HepG2 (cell line): ENCODE results near the gene PHYH. TPM values are rescaled to one million over a fixed set of nuclear protein-coding genes. Genes with fewer than 3 reads are reported as not detected.

Source experiments
- DPF2 ChIP-seq: sonication (generic); formaldehyde crosslinking; IDR thresholded peaks from 2 replicates; pipeline ENCODE4 v1.4.0; 2020; ENCODE audit warnings: mild to moderate bottlenecking, low read depth, missing genetic modification reagents, borderline replicate concordance
- HDAC2 ChIP-seq: sonication (generic); formaldehyde crosslinking; IDR thresholded peaks from 2 replicates; pipeline ENCODE4 v1.4.0; 2020; ENCODE audit warnings: missing genetic modification reagents
- HNRNPLL ChIP-seq: fragments of 200-400 bp; formaldehyde crosslinking; IDR thresholded peaks from 2 replicates; pipeline ENCODE4 v1.6.1; 2017; ENCODE audit warnings: mild to moderate bottlenecking, low read depth, low read length; ENCODE audit not compliant: poor library complexity, severe bottlenecking
- MED13 ChIP-seq: sonication (generic); formaldehyde crosslinking; IDR thresholded peaks from 2 replicates; pipeline ENCODE4 v1.5.0; 2020; ENCODE audit warnings: missing genetic modification reagents
- MTA1 ChIP-seq: sonication (generic); formaldehyde crosslinking; IDR thresholded peaks from 2 replicates; pipeline ENCODE4 v1.4.0; 2020; ENCODE audit warnings: missing genetic modification reagents, mild to moderate bottlenecking, borderline replicate concordance
- SSRP1 ChIP-seq: IDR thresholded peaks from 2 replicates; pipeline ENCODE4 v1.6.1; 2016; ENCODE audit warnings: control low read depth
- ZNF230 ChIP-seq: sonication (generic); formaldehyde crosslinking; IDR thresholded peaks from 2 replicates; pipeline ENCODE4 v1.4.0; 2020; ENCODE audit warnings: mild to moderate bottlenecking, missing genetic modification reagents
- ZNF24 ChIP-seq: fragments of 450-650 bp; IDR thresholded peaks from 2 replicates; pipeline ENCODE4 v1.6.1; 2017; ENCODE audit warnings: antibody characterized with exemption, mild to moderate bottlenecking
- ZNF251 ChIP-seq: sonication (generic); formaldehyde crosslinking; IDR thresholded peaks from 2 replicates; pipeline ENCODE4 v1.9.0; 2021; ENCODE audit warnings: mild to moderate bottlenecking, missing genetic modification reagents
- ZNF318 ChIP-seq: sonication (generic); formaldehyde crosslinking; IDR thresholded peaks from 2 replicates; pipeline ENCODE4 v1.4.0; 2020; ENCODE audit warnings: mild to moderate bottlenecking, missing genetic modification reagents
- ZNF333 ChIP-seq: sonication (generic); formaldehyde crosslinking; IDR thresholded peaks from 2 replicates; pipeline ENCODE4 v1.4.0; 2020; ENCODE audit warnings: mild to moderate bottlenecking, missing genetic modification reagents, borderline replicate concordance
- ZNF350 ChIP-seq: sonication (generic); formaldehyde crosslinking; IDR thresholded peaks from 2 replicates; pipeline ENCODE4 v1.4.0; 2020; ENCODE audit warnings: mild to moderate bottlenecking, low read depth, missing genetic modification reagents, borderline replicate concordance
- ZNF576 ChIP-seq: sonication (generic); formaldehyde crosslinking; IDR thresholded peaks from 2 replicates; pipeline ENCODE4 v1.4.0; 2020; ENCODE audit warnings: mild to moderate bottlenecking, missing genetic modification reagents
- ZNF816 ChIP-seq: sonication (generic); formaldehyde crosslinking; IDR thresholded peaks from 2 replicates; pipeline ENCODE4 v1.8.0; 2022; ENCODE audit warnings: missing genetic modification reagents, mild to moderate bottlenecking, borderline replicate concordance
- polyA plus RNA-seq, 8 experiments: library from polyadenylated mRNA; depleted of rRNA in 3 of 8; stranded (reverse) in 7 of 8; unstranded in 1 of 8; fragments of >200 nt; fragmentation: Illumina TruSeq in 4 of 8; extraction: Trizol in 4 of 8; gene quantifications; 2 replicates each; pipeline versions ENCODE4 v1.2.1 to v1.2.3, GENCODE V29; 2011 to 2016; ENCODE audit warnings: low read depth in 4 of 8, missing spikeins in 1 of 8, mixed read lengths in 1 of 8; ENCODE audit not compliant: insufficient read depth in 1 of 8
- total RNA-seq, 5 experiments: library from RNA; depleted of rRNA; stranded (reverse); fragments of >200 nt; fragmentation: Illumina TruSeq; extraction: Trizol; gene quantifications; 2 replicates each; pipeline ENCODE4 v1.2.3, GENCODE V29; 2016; ENCODE audit warnings: low read depth in 1 of 5
- TF ChIP-seq, protein P1 (sequence below): sonication (generic); formaldehyde crosslinking; IDR thresholded peaks from 2 replicates; pipeline ENCODE4 v1.5.1; 2020; ENCODE audit warnings: mild to moderate bottlenecking, missing genetic modification reagents, borderline replicate concordance

PHYH gene
- total and polyA plus RNA-seq, 2 of the 13 experiments (the other 11 are each of a cell fraction or from before 2014, with no cell fraction given): 27.2 to 34.5 TPM

DNA sequence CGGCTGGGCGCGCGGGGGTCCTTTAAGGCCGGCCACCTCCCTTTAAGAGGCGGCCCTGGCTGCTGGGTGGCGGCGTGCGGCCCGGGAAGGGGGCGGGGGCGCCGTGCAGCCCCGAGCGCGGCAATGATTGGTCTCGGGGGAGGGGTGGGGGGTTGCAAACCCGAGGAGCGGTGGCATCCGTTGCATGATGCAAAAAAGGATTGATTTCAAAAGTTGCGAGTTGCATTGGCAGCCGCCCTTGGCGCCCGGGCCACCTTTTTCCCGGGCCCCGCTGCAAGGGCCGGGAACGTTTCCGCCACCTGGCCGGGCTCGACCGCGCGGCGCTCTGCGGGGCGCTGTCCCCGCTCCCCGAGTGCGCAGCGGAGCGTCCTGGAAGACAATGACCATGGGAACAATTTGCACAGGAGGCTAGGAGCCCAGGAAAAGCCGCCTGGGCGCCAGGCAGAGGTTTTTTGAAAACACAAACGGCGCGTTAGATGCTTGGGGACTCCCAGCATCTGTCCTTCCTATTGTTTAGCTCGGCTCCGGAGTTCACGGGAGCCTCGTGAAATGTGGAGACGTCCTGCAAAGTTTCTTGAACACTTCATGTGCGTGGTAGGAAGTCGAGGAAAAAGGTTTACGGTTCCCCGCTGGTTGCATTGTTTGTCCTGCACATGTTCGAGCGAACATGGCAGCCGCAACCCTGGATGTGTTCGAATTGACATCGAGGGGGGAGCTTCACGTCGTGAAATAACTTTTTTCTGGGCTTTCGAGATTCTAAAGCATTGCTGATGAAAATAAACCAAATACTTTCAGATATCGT lies 48.6 kb upstream of the PHYH start, which contains the start of gene SEPHS1 (continued):
- TF ChIP-seq, protein P1, sequence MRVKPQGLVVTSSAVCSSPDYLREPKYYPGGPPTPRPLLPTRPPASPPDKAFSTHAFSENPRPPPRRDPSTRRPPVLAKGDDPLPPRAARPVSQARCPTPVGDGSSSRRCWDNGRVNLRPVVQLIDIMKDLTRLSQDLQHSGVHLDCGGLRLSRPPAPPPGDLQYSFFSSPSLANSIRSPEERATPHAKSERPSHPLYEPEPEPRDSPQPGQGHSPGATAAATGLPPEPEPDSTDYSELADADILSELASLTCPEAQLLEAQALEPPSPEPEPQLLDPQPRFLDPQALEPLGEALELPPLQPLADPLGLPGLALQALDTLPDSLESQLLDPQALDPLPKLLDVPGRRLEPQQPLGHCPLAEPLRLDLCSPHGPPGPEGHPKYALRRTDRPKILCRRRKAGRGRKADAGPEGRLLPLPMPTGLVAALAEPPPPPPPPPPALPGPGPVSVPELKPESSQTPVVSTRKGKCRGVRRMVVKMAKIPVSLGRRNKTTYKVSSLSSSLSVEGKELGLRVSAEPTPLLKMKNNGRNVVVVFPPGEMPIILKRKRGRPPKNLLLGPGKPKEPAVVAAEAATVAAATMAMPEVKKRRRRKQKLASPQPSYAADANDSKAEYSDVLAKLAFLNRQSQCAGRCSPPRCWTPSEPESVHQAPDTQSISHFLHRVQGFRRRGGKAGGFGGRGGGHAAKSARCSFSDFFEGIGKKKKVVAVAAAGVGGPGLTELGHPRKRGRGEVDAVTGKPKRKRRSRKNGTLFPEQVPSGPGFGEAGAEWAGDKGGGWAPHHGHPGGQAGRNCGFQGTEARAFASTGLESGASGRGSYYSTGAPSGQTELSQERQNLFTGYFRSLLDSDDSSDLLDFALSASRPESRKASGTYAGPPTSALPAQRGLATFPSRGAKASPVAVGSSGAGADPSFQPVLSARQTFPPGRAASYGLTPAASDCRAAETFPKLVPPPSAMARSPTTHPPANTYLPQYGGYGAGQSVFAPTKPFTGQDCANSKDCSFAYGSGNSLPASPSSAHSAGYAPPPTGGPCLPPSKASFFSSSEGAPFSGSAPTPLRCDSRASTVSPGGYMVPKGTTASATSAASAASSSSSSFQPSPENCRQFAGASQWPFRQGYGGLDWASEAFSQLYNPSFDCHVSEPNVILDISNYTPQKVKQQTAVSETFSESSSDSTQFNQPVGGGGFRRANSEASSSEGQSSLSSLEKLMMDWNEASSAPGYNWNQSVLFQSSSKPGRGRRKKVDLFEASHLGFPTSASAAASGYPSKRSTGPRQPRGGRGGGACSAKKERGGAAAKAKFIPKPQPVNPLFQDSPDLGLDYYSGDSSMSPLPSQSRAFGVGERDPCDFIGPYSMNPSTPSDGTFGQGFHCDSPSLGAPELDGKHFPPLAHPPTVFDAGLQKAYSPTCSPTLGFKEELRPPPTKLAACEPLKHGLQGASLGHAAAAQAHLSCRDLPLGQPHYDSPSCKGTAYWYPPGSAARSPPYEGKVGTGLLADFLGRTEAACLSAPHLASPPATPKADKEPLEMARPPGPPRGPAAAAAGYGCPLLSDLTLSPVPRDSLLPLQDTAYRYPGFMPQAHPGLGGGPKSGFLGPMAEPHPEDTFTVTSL (CRISPR knock-in tag): no peak
- TF ChIP-seq SSRP1 (no peak), ZNF816 (no peak), ZNF576 (no peak), ZNF350 (0 out of 2 replicates have a peak, but pooled peaks have one; percentile 20), HNRNPLL (peak; percentile 65), ZNF333 (CRISPR knock-in tag) (no peak), MTA1 (peak; percentile 23; the same call in 1 of the 2 replicates), ZNF230 (no peak), ZNF318 (CRISPR knock-in tag) (no peak), MED13 (no peak), ZNF251 (CRISPR knock-in tag) (no peak), DPF2 (CRISPR knock-in tag) (no peak), ZNF24 (no peak), HDAC2 (CRISPR knock-in tag) (0 out of 2 replicates have a peak, but pooled peaks have one; percentile 27)
